HCT116 (cell line): ENCODE data around the gene IRF3. TPM values are rescaled to one million over a fixed set of nuclear protein-coding genes. Genes with fewer than 3 reads are reported as not detected.
A peak's percentile ranks its signal among the peaks of the same experiment; 100 is the strongest.

Experiments used
- ATAC-seq: fragments of 200-7000 bp; cut with Tn5 transposase; 2 replicates; pipeline ENCODE4 v1.9.1; 2020; ENCODE audit warnings: mild to moderate bottlenecking, moderate library complexity
- BruUV-seq: library from RNA; stranded (reverse); fragments of 400-500 nt; replicated peaks from 2 replicates; lab custom pipeline; 2021; lab: Mats Ljungman, UMichigan
- CTCF ChIA-PET: fragments of 300-600 bp; sonication (Branson Sonifier 250); formaldehyde crosslinking; loops from one replicate; lab custom pipeline; 2021; ENCODE audit warnings: antibody characterized with exemption; lab: Charles Lee
- POLR2A ChIA-PET: fragments of 300-600, 350-600 bp; sonication (Branson Sonifier 250); formaldehyde crosslinking; loops from one replicate; lab custom pipeline; 2021; ENCODE audit warnings: antibody characterized with exemption; lab: Charles Lee
- RAD21 ChIA-PET, 2 experiments: fragments of 300-600 bp; sonication (Branson Sonifier 250); formaldehyde crosslinking; loops; one replicate each; lab custom pipeline; 2023; ENCODE audit warnings: low total read pairs in 2 of 2; ENCODE audit not compliant: uncharacterized antibody in 2 of 2, unreplicated experiment in 2 of 2, low non-redundant PET in 1 of 2; lab: Charles Lee
- DNase-seq: peaks from one replicate; pipeline ENCODE4 v3.0.0-alpha.2; 2010; ENCODE audit warnings: low read depth, low spot score
- H2AFZ ChIP-seq: fragments of 200-600 bp; shearing (Covaris generic), sonication (generic); 2 replicates; pipeline ENCODE4 v1.6.1; 2017; ENCODE audit warnings: low read depth, mixed run types, mixed read lengths, antibody characterized with exemption, low read length; ENCODE audit not compliant: poor library complexity, severe bottlenecking
- H3K27ac ChIP-seq: 2 replicates; pipeline ENCODE4 v1.5.1; 2012; ENCODE audit warnings: low read depth, low read length
- H3K27me3 ChIP-seq: fragments of 200-600 bp; sonication (generic); 2 replicates; pipeline ENCODE4 v1.6.1; 2016; ENCODE audit warnings: mixed run types, low read length, mixed read lengths; ENCODE audit not compliant: insufficient read depth
- H3K36me3 ChIP-seq, 2 experiments: fragments of 200-500 bp in 1 of 2; fragments of 200-600 bp in 1 of 2; sonication (Bioruptor generic) in 1 of 2; sonication (generic) in 1 of 2; 2 replicates each; pipeline versions ENCODE4 v1.5.1 to v1.6.1; 2014 to 2016; ENCODE audit warnings: low read length in 2 of 2, inconsistent platforms in 1 of 2, mixed read lengths in 1 of 2, mixed run types in 1 of 2; ENCODE audit not compliant: insufficient read depth in 2 of 2, control insufficient read depth in 1 of 2
- H3K4me1 ChIP-seq, 2 experiments: fragments of 200-600 bp in 1 of 2; sonication (generic) in 1 of 2; 2 replicates each; pipeline versions ENCODE4 v1.5.1 to v1.6.1; 2012 to 2017; ENCODE audit warnings: low read length in 2 of 2, inconsistent platforms in 1 of 2, mild to moderate bottlenecking in 1 of 2, mixed read lengths in 1 of 2, mixed run types in 1 of 2, moderate library complexity in 1 of 2; ENCODE audit not compliant: insufficient read depth in 2 of 2, control insufficient read depth in 1 of 2
- H3K4me2 ChIP-seq: fragments of 200-600 bp; sonication (generic); 2 replicates; pipeline ENCODE4 v1.6.1; 2017; ENCODE audit warnings: mixed run types, low read length, mixed read lengths
- H3K4me3 ChIP-seq, 2 experiments: fragments of 200-600 bp in 1 of 2; sonication (generic) in 1 of 2; replicated peaks in 1 of 2; 2 replicates each; pipeline ENCODE4 v1.5.1; 2011 to 2016; ENCODE audit warnings: low read length in 2 of 2, control low read depth in 1 of 2, low read depth in 1 of 2, mild to moderate bottlenecking in 1 of 2, mixed read lengths in 1 of 2, mixed run types in 1 of 2
- H3K79me2 ChIP-seq: fragments of 200-600 bp; sonication (generic); 2 replicates; pipeline ENCODE4 v1.6.1; 2017; ENCODE audit warnings: mild to moderate bottlenecking, mixed run types, low read length, moderate library complexity, mixed read lengths; ENCODE audit not compliant: insufficient read depth
- H3K9ac ChIP-seq: fragments of 200-600 bp; sonication (generic); 2 replicates; pipeline ENCODE4 v1.6.1; 2016; ENCODE audit warnings: low read length, mixed read lengths
- H3K9me2 ChIP-seq: fragments of 200-600 bp; sonication (generic), shearing (Covaris generic); 2 replicates; pipeline ENCODE4 v1.6.1; 2017; ENCODE audit warnings: mixed run types, mild to moderate bottlenecking, moderate library complexity; ENCODE audit not compliant: insufficient read depth
- H3K9me3 ChIP-seq, 2 experiments: fragments of 200-500 bp in 1 of 2; fragments of 200-600 bp in 1 of 2; sonication (Bioruptor generic) in 1 of 2; sonication (generic) in 1 of 2; 2 replicates each; pipeline ENCODE4 v1.6.1; 2014 to 2017; ENCODE audit warnings: low read length in 2 of 2, mixed read lengths in 2 of 2, inconsistent platforms in 1 of 2, low read depth in 1 of 2, mild to moderate bottlenecking in 1 of 2, mixed run types in 1 of 2, moderate library complexity in 1 of 2; ENCODE audit not compliant: control insufficient read depth in 1 of 2, insufficient read depth in 1 of 2
- H4K20me1 ChIP-seq: fragments of 200-600 bp; sonication (generic), shearing (Covaris generic); 2 replicates; pipeline ENCODE4 v1.6.1; 2017; ENCODE audit warnings: mixed run types, mild to moderate bottlenecking, moderate library complexity; ENCODE audit not compliant: insufficient read depth
- ATF3 ChIP-seq: IDR thresholded peaks from 2 replicates; pipeline ENCODE4 v1.6.1; 2012
- CBX3 ChIP-seq: IDR thresholded peaks from 2 replicates; pipeline ENCODE4 v1.6.1; 2012; ENCODE audit warnings: low read depth
- CEBPB ChIP-seq: IDR thresholded peaks from 2 replicates; pipeline ENCODE4 v1.6.1; 2012; ENCODE audit warnings: low read depth
- EGR1 ChIP-seq: IDR thresholded peaks from 2 replicates; pipeline ENCODE4 v1.6.1; 2012; ENCODE audit warnings: low read depth
- ELF1 ChIP-seq: IDR thresholded peaks from 2 replicates; pipeline ENCODE4 v1.6.1; 2012; ENCODE audit warnings: low read depth, borderline replicate concordance
- FOSL1 ChIP-seq: IDR thresholded peaks from 2 replicates; pipeline ENCODE4 v1.6.1; 2012; ENCODE audit warnings: low read depth
- POLR2A ChIP-seq: IDR thresholded peaks from 2 replicates; pipeline ENCODE4 v1.7.0; 2011; ENCODE audit warnings: borderline replicate concordance; ENCODE audit not compliant: insufficient read depth, insufficient read length; ENCODE audit errors: extremely low read depth
- POLR2AphosphoS5 ChIP-seq: IDR thresholded peaks from 2 replicates; pipeline ENCODE4 v1.6.1; 2011; ENCODE audit warnings: mild to moderate bottlenecking, low read depth, low read length, moderate library complexity
- RAD21 ChIP-seq: IDR thresholded peaks from 2 replicates; pipeline ENCODE4 v1.6.1; 2012; ENCODE audit warnings: low read depth, mild to moderate bottlenecking
- SIN3A ChIP-seq: IDR thresholded peaks from 2 replicates; pipeline ENCODE4 v1.6.1; 2012; ENCODE audit warnings: low read depth
- SP1 ChIP-seq: IDR thresholded peaks from 2 replicates; pipeline ENCODE4 v1.6.1; 2012; ENCODE audit warnings: low read depth
- TCF7L2 ChIP-seq: IDR thresholded peaks from 2 replicates; pipeline ENCODE4 v1.7.0; 2011; ENCODE audit warnings: borderline replicate concordance, inconsistent platforms; ENCODE audit not compliant: insufficient read depth, insufficient read length; ENCODE audit errors: extremely low read depth
- ZBTB33 ChIP-seq: IDR thresholded peaks from 2 replicates; pipeline ENCODE4 v1.6.1; 2011; ENCODE audit warnings: mild to moderate bottlenecking, low read length, moderate library complexity; ENCODE audit not compliant: insufficient replicate concordance; ENCODE audit errors: extremely low read depth
- ZFX ChIP-seq: fragments of 450-650 bp; IDR thresholded peaks from 2 replicates; pipeline ENCODE4 v1.6.1; 2017
- ZNF274 ChIP-seq: fragments of 200-500 bp; sonication (Bioruptor generic); IDR thresholded peaks from 2 replicates; pipeline ENCODE4 v1.6.1; 2014; ENCODE audit warnings: mild to moderate bottlenecking, low read depth, low read length, inconsistent platforms
- intact Hi-C: fragments of 100-400 bp; cut with micrococcal nuclease; formaldehyde crosslinking; loops from 2 replicates; pipeline ENCODE4 v1.10.0; 2022
- total RNA-seq: library from RNA; stranded (reverse); gene quantifications from one replicate; pipeline ENCODE4 v1.2.1, GENCODE V29; 2021; ENCODE audit not compliant: unreplicated experiment
- TF ChIP-seq, protein P1 (sequence below): IDR thresholded peaks from 2 replicates; pipeline ENCODE4 v1.6.1; 2012; ENCODE audit warnings: low read depth

IRF3 gene
- total RNA-seq, 1 experiment from 2014 or later: 129 TPM

DNA sequence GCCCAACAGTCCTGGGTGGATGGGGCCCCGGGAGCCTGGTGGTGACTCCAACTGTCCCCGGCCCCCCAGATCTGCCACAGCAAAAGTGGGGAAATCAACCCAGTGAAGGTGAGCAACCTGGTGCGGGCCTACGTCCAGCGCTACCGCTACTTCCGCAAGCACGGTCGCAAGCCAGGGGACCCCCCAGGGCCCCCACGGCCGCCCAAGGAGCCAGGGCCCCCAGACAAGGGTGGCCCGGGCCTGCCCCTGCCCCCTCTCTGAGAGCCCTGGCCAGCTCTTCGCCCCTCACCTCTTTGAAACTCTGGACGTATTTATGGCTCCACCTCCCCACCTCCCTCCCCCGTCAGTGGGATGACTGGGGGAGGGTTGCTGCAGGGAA is 7.5 kb downstream of the IRF3 start:
- POLR2A ChIA-PET: interaction anchor here (0.9 to 2.8 kb wide), 2 partner anchors 9 to 18 kb away, joined by 3 to 8 read pairs; partner anchors contain the start of gene RRAS
- RAD21 ChIA-PET: no interaction called here
- Histone ChIP-seq H3K79me2 (peaks cover 9% of the 10 kb centered on the region; the same call in 1 of the 2 replicates), H3K27ac (no peak overlapping the region), H3K9ac (no peak overlapping the region)
- TF ChIP-seq ZFX: no peak
- TF ChIP-seq CEBPB: no peak
- no peak for TF ChIP-seq TCF7L2
- no peak for TF ChIP-seq FOSL1
- no peak for TF ChIP-seq POLR2A
- no peak for TF ChIP-seq SP1
- no peak for TF ChIP-seq POLR2AphosphoS5
- no peak for TF ChIP-seq CBX3
- no peak for TF ChIP-seq EGR1
- no peak for TF ChIP-seq SIN3A
- TF ChIP-seq, all 23 proteins: peak for 0
- Histone ChIP-seq H4K20me1 (no peaks in the 10 kb centered on the region), H3K4me2 (no peak overlapping the region), H3K9me3 (no peaks in the 10 kb centered on the region), H3K9me2 (no peaks in the 10 kb centered on the region), H3K27me3 (no peaks in the 10 kb centered on the region), H3K4me1 (no peaks in the 10 kb centered on the region), H3K36me3 (peaks cover 25 to 70% of the 10 kb centered on the region in 2 experiments; a peak in 3 of 4 replicates), H2AFZ (no peak overlapping the region), H3K4me3 (no peak overlapping the region)
- intact Hi-C loops: no loop called here
- TSS peak; percentile 32 for BruUV-seq
- DNase-seq: no peak
- no peak for ATAC-seq
- CTCF ChIA-PET: no interaction called here

GRCh38 chr19:49657493-49658138 is 8.0 kb downstream of the IRF3 start:
- no peak overlapping the region for H3K9ac ChIP-seq
- H3K27ac ChIP-seq: no peak overlapping the region
- H3K4me1 ChIP-seq: no peaks in the 10 kb centered on the region
- H3K36me3 ChIP-seq: peaks cover 29 to 65% of the 10 kb centered on the region in 2 experiments; a peak in 3 of 4 replicates
- ATAC-seq: no peak
- DNase-seq: no peak
- ChIA-PET POLR2A (interaction anchor here (0.9 to 2.8 kb wide), 3 partner anchors 8 to 17 kb away, joined by 3 to 8 read pairs (median 4); partner anchors contain the start of genes RRAS and SCAF1), RAD21 (no interaction called here), CTCF (no interaction called here)
- BruUV-seq: no TSS peak
- intact Hi-C loops: no loop called here
- no peaks in the 10 kb centered on the region for H3K9me2 ChIP-seq
- H3K79me2 ChIP-seq: peaks cover 9% of the 10 kb centered on the region; the same call in 1 of the 2 replicates
- no peaks in the 10 kb centered on the region for H3K27me3 ChIP-seq
- H4K20me1 ChIP-seq: no peaks in the 10 kb centered on the region
- H3K9me3 ChIP-seq: no peaks in the 10 kb centered on the region
- no peak overlapping the region for H3K4me3 ChIP-seq
- H3K4me2 ChIP-seq: no peak overlapping the region
- no peak overlapping the region for H2AFZ ChIP-seq
- TF ChIP-seq ZBTB33: no peak
- TF ChIP-seq, protein P1, sequence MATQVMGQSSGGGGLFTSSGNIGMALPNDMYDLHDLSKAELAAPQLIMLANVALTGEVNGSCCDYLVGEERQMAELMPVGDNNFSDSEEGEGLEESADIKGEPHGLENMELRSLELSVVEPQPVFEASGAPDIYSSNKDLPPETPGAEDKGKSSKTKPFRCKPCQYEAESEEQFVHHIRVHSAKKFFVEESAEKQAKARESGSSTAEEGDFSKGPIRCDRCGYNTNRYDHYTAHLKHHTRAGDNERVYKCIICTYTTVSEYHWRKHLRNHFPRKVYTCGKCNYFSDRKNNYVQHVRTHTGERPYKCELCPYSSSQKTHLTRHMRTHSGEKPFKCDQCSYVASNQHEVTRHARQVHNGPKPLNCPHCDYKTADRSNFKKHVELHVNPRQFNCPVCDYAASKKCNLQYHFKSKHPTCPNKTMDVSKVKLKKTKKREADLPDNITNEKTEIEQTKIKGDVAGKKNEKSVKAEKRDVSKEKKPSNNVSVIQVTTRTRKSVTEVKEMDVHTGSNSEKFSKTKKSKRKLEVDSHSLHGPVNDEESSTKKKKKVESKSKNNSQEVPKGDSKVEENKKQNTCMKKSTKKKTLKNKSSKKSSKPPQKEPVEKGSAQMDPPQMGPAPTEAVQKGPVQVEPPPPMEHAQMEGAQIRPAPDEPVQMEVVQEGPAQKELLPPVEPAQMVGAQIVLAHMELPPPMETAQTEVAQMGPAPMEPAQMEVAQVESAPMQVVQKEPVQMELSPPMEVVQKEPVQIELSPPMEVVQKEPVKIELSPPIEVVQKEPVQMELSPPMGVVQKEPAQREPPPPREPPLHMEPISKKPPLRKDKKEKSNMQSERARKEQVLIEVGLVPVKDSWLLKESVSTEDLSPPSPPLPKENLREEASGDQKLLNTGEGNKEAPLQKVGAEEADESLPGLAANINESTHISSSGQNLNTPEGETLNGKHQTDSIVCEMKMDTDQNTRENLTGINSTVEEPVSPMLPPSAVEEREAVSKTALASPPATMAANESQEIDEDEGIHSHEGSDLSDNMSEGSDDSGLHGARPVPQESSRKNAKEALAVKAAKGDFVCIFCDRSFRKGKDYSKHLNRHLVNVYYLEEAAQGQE: no peak
- TF ChIP-seq RAD21: no peak
- no peak for TF ChIP-seq CBX3
- TF ChIP-seq ATF3: no peak
- no peak for TF ChIP-seq ELF1
- TF ChIP-seq CEBPB: no peak
- no peak for TF ChIP-seq ZNF274
